Retinal pigment epithelial cell (primary cell): Measurements from ENCODE around the gene MDFIC2.

Experiments used
- DNase-seq: peaks from one replicate; pipeline ENCODE4 v3.0.0-alpha.2; 2010; ENCODE audit warnings: low read depth
- H3K4me3 ChIP-seq: 2 replicates; pipeline ENCODE4 v1.5.1; 2011; ENCODE audit warnings: mild to moderate bottlenecking, low read length, control low read depth, moderate library complexity
- TF ChIP-seq, protein P1 (sequence below): conservative IDR thresholded peaks from 2 replicates; pipeline ENCODE4 v1.5.1; 2011; ENCODE audit warnings: low read depth, low read length, control low read depth, inconsistent platforms

Gene MDFIC2

DNA sequence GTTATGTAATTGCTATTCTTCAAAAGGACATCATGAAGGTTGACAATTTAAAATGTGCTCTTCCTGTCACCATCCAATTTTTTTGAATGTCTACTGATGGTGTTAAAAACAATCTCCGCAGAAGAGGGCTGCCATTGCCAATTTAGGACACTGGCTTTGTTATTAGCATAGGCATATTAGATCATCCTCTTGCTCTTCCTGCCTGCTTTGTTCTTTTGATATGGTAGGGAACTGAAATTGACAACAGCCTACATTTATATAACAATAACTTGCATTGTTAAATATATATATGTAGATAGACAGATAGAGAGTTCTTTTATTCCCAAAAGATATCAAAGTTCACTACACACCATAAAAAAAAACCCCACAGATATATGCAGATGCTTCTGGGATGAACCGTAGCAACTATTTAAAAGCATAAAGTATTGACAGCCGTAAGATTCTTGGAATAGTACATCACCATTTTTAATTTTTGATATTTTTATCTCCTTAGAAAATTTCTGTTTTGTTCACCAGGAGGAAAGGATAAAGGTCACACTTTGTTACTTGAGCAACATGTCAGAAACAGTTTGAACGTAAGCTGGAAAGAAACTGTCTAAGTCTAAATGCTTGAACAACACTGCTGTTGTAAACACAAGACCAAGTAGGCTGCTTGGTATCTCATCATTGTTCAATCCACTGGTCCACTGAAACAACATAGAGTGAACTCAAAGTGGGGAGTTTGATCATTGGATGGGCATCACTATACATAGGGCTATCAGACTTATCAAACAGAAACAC, 66.5 kb downstream of the MDFIC2 start:
- no peak overlapping the region for H3K4me3 ChIP-seq
- no peak for DNase-seq

DNA sequence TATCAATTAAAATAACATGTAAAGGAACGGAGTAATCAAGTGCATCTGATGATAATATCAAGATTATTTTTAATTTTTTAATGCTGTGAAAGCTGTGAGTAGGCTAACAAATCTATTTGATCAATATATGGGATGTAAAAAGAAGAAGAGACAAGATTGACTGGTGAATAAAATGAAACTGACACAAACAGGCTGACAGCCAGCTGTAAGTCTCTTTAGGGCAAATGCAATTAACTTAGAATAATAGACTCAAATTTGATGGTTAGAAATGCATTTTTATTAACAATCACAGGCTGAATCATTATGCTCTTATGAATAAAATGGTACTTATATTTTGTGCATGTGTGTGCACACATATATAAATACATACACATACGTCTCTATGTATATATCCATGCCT, 68.0 kb downstream of the MDFIC2 start:
- TF ChIP-seq, protein P1, sequence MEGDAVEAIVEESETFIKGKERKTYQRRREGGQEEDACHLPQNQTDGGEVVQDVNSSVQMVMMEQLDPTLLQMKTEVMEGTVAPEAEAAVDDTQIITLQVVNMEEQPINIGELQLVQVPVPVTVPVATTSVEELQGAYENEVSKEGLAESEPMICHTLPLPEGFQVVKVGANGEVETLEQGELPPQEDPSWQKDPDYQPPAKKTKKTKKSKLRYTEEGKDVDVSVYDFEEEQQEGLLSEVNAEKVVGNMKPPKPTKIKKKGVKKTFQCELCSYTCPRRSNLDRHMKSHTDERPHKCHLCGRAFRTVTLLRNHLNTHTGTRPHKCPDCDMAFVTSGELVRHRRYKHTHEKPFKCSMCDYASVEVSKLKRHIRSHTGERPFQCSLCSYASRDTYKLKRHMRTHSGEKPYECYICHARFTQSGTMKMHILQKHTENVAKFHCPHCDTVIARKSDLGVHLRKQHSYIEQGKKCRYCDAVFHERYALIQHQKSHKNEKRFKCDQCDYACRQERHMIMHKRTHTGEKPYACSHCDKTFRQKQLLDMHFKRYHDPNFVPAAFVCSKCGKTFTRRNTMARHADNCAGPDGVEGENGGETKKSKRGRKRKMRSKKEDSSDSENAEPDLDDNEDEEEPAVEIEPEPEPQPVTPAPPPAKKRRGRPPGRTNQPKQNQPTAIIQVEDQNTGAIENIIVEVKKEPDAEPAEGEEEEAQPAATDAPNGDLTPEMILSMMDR = no peak
- DNase-seq = no peak
- H3K4me3 ChIP-seq = no peak overlapping the region

More for the DNA sequence above, 66.5 kb downstream of the MDFIC2 start:
- TF ChIP-seq, protein P1 = no peak

DNA sequence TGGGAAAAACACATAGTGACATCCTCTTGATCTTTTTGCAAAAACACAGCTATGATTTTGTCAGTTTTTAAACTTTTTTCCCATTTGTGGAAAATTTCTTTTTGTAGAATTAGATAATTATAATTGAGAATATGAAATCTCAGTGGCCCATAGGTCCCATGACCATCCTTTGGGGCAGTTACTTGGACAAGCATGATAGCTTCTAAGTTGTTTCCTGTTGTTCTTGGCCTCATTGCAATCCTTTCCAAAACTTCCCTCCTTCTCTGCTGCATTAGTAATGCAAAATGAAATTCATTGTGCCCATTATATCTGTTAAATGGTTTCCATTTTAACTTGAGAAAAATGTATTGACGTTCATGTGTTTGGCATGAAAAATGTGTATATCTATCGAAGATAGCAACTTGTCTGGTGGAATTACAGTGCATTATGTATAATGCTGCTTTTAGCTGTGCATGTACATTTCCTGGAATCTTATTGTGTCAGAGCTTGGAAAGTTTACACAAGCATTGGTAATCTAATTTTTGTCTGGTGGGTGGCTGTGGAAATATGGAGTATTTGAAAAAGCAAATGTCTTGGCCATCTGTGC, 70.0 kb downstream of the MDFIC2 start:
- DNase-seq = no peak
- TF ChIP-seq, protein P1 = no peak
- no peak overlapping the region for H3K4me3 ChIP-seq

DNA sequence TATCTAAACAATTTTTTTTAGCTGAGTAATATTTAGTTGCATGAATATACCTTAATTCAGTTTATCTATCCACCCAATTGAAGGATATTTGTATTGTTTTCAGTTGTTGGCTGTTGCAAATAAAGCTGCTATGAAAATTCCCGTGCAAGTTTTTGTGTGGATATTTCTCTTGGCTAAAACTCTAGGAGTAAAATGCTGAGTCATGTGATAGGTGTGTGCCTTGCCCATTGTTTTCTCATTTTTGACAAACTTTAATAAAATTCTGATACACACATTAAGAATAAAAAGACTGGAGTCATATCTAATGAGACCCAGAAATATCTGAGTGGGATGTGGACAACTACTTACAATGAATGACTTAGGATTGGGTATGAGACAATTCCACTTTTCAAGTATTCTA, 78.6 kb downstream of the MDFIC2 start:
- H3K4me3 ChIP-seq = no peak overlapping the region
- DNase-seq = no peak
- TF ChIP-seq, protein P1 = no peak

DNA sequence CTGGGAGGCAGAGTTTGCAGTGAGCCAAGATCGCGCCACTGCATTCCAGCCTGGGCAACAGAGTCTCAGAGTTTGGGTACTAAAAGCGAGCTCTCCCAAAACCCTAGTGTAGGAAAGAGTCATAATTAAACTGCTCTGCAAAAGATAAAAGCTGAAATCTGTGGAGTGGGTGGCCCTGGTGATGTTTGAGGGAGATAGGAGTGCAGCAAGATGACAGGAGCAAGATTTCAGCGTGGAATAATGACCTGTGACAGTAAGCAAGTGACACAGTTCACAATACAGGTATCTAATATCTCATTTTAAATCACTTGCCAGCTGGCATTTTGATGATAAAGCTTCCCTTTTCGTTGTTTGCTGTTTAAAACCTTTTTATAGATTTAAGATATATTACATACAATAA, 79.3 kb downstream of the MDFIC2 start:
- DNase-seq = no peak
- TF ChIP-seq, protein P1 = no peak

DNA sequence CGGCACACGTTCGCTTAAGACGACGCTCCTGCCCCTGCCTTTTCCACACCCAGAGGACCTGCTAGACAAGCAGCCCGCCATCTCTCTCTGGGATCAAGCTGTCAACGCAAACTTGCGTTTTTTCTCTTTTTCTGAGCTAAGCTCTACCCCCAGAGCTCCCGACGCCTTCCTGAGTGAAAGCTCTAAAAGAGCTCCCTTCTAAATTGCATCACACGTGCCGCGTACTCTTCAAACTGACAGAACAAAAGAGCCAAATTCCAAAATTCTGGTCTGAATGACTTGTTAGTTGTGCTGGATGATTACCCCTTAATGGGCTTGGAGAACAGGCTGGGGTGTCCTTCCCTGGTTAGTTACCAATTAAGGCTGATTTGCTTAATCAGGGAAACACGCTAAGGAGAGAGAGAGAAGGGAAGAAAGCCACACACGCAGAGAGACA, 81.2 kb downstream of the MDFIC2 start:
- no peak for DNase-seq
- TF ChIP-seq, protein P1 = no peak
- no peak overlapping the region for H3K4me3 ChIP-seq

More for the DNA sequence above, 79.3 kb downstream of the MDFIC2 start:
- H3K4me3 ChIP-seq = no peak overlapping the region

DNA sequence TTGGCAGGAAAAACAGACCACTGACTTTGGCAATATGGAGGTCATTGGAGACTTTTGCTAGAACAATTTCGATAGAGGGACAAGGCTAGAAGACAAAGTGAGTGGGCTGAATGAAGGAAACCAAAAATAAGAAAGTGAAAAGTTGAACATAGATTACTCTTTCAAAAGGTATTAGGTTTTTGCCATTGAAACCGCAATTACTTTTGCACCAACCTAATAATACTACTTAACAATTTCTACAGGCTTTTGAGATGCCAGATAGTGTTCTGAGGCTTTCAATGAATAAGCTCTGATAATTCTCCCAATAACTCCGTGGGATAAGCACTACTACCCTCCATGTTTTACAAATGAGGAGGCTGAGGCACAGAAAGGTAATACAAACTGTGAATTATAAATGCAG, 85.0 kb downstream of the MDFIC2 start:
- no peak for DNase-seq
- no peak overlapping the region for H3K4me3 ChIP-seq
- TF ChIP-seq, protein P1 = no peak
